ENCODE data around the gene ZBTB22.
A peak's percentile ranks its signal among the peaks of the same experiment; 100 is the strongest.

ZBTB22 gene

DNA sequence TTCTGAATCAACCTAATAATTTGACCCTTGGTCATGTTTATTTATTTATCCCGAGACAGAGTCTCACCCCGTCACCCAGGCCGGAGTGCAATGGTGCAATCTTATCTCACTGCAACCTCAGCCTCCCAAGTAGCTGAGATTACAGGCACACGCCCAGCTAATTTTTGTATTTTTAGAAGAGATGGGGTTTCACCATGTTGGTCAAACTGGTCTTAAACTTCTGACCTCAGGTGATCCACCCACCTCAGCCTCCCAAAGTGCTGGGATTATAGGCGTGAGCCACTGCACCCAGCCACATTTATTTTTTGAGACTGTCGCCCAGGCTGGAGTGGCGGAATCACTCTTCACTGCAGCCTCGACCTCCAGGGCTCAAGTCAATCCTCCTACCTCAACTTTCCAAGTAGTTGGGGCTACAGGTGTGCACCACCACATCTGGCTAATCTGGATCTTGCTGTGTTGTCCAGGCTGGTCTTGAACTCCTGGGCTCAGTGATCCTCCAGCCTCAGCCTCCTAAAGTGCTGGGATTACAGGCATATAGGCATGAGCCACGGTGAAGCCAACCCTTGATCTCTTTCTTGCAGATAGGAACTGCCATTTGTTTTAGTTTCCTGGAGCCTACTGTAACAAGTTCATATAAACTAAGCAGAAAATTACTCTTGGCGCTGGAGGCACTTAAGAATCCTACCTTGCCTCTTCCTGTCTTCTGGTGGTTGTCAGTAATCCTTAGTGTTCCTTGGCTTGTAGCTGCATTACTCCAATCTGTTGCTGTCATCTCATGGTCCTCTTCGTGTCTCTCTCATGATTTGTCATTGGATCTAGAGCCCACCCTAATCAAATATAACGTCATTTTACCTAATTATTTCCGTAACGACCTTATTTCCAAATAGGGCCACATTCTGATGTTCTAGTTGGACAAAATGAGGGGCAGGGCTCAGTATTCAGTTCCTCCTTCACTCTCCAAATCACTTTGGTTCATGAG lies 43.3 kb downstream of the ZBTB22 start:
- Histone ChIP-seq H3K27ac (peak overlapping the region; percentile 91), H3K9ac (ENCODE audit: insufficient read length) (peak overlapping the region; percentile 99), H3K36me3 (ENCODE audit: insufficient read depth, low read length) (peaks cover 51% of the 10 kb centered on the region), H3K4me3 (peak overlapping the region; percentile 99), H3K9me3 (ENCODE audit: low read depth, low read length) (no peaks in the 10 kb centered on the region)
- DNase-seq (ENCODE audit: low read depth, low spot score), result no peak
- TF ChIP-seq POLR2AphosphoS5 (IDR thresholded peaks at IDR 0.05; ENCODE audit: borderline replicate concordance, low read depth, low read length) (peak; percentile 39), FOXP2 (optimal IDR thresholded peaks at IDR 0.05; ENCODE audit: control extremely low read depth, extremely low read length, insufficient read depth) (no peak), EZH2 (IDR thresholded peaks at IDR 0.05) (no peak)

DNA sequence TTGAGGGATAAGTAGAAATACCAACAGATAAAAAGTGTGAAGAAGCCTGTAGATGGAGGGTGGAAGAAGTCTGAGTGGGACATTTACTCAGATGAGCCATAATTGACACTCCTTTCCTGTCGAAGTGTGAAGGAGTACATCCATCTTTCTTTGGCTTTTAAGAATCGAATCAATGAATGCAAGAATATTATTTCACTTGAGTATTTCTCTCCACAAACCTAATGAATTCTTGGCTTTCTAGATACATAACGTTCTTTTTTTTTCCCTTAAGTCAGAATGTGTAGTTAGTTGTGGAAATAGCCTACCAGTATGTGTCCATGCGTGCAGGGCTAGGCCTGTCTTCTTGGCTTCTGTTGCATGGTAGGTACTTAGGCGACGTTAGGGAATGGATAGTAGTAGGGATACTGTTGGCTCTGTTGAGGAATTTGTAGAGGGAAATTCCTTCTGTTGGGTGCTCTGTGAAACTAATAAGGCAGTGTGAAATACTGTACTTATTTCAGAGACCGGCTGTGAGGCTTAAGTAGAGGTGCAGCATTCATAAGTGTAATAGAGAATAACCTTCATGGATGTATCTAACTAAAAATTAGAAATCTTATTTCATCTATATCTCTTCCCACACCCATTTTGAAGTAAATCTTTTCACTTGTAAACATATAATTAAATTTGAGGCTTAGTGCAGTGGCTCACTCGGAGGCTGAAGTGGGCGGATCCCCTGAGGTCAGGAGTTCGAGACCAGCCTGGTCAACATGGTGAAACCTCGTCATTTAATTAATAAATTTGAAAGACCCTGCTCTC lies 44.2 kb downstream of the ZBTB22 start:
- no peak for DNase-seq (ENCODE audit: low read depth, low spot score)
- H3K9ac ChIP-seq (ENCODE audit: insufficient read length), result peak overlapping the region; percentile 99
- H3K27ac ChIP-seq, result peak overlapping the region; percentile 91
- H3K36me3 ChIP-seq (ENCODE audit: insufficient read depth, low read length), result peaks cover 60% of the 10 kb centered on the region
- no peaks in the 10 kb centered on the region for H3K9me3 ChIP-seq (ENCODE audit: low read depth, low read length)
- no peak for TF ChIP-seq EZH2 (IDR thresholded peaks at IDR 0.05)
- no peak for TF ChIP-seq FOXP2 (optimal IDR thresholded peaks at IDR 0.05; ENCODE audit: control extremely low read depth, extremely low read length, insufficient read depth)
- peak; percentile 53 for TF ChIP-seq POLR2AphosphoS5 (IDR thresholded peaks at IDR 0.05; ENCODE audit: borderline replicate concordance, low read depth, low read length)
- peak overlapping the region; percentile 99 for H3K4me3 ChIP-seq

DNA sequence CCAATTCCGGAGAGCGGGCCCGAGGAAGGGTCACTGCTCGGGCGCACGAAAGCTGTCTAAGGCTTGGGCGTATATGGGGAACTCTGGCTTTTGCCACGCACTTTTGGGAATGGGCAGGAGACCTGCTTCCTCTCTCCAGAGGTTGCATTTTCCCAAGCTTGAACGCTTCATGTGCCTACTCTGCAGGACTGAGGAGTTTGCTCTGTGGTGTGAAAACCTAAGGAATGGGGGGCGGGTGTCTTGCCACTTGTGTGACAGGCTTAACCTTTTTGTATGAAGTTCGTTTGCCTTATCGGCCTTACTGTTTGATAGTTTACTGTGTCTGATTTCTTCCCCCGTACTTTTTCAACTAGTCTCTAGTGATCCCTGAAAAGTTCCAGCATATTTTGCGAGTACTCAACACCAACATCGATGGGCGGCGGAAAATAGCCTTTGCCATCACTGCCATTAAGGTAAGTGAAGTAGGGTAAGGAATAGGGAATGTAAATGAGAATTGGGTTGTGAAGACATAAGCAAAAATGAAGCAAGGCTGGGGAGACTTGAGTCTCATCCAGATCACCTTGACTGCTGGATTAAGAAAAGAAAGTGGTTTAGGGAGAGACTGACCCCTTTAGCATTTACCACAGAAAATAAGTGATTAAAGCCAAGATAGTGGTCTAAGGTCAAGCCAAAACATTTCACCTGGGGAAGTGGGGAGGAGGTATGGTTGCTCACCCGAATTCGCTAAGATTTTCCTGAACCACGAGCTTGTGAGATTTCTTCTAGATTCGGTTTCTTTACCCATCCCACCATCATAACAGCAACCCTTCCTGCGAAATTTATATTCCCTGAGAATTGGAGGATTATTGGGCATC lies 45.0 kb downstream of the ZBTB22 start:
- Histone ChIP-seq H3K9me3 (ENCODE audit: low read depth, low read length) (no peaks in the 10 kb centered on the region), H3K9ac (ENCODE audit: insufficient read length) (peak overlapping the region; percentile 99), H3K4me3 (peak overlapping the region; percentile 99), H3K27ac (peak overlapping the region; percentile 91), H3K36me3 (ENCODE audit: insufficient read depth, low read length) (peaks cover 68% of the 10 kb centered on the region)
- TF ChIP-seq POLR2AphosphoS5 (IDR thresholded peaks at IDR 0.05; ENCODE audit: borderline replicate concordance, low read depth, low read length), result no peak
- TF ChIP-seq FOXP2 (optimal IDR thresholded peaks at IDR 0.05; ENCODE audit: control extremely low read depth, extremely low read length, insufficient read depth), result peak; percentile 1
- TF ChIP-seq EZH2 (IDR thresholded peaks at IDR 0.05), result no peak
- DNase-seq (ENCODE audit: low read depth, low spot score), result no peak

DNA sequence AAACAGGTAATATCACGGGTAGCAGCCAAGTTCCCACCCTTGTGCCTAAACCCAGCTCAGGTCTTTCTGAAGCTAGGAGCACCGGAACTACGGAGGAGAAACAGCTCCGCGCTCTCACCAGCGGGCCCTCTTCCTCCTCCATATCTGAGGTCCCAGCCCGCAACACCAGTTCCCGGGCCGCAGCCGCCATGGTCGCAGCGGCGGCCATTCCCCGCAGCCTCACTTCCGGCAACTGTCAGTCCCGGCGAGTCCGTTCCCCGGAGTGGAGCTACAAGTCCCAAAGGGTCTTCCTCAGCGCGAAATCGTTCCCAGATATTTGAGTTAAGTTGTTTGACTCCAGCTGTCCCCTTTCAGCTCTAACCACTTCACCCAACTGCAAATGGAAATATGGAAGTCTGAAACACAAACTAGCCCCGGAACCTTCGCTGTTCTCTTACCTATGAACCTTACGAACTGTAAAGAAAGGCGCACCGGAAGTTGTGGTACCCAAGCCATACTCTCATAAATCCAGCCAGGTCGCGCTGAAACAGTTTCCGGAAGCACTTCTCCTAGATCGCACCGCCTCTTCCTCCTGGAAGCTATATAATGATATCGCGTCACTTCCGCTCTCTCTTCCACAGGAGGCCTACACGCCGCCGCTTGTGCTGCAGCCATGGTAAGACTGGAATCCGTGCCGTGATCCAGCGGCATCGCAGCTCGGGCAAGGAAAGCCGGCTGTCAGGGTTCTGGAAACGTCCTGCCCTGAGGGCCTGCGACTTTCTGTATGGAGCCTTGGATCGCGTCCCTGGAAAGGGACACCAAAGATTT lies 45.9 kb downstream of the ZBTB22 start, which contains the start of the genes RPS18 and VPS52:
TSS of gene RPS18 (plus strand) at position 608 of the 807 bp plus-strand sequence. CDS start at position 653, 45 bp downstream.
TSS of gene VPS52 (minus strand) at position 409 of the 807 bp plus-strand sequence. CDS start at position 208, 201 bp downstream.
- H3K9me3 ChIP-seq (ENCODE audit: low read depth, low read length), result no peaks in the 10 kb centered on the region
- H3K4me3 ChIP-seq, result peak within 1 kb of the TSS; percentile 99
- peak within 1 kb of the TSS; percentile 99 for H3K27ac ChIP-seq
- DNase-seq (ENCODE audit: low read depth, low spot score), result peak; percentile 100
- H3K36me3 ChIP-seq (ENCODE audit: insufficient read depth, low read length), result peaks cover 73% of the 10 kb centered on the region
- H3K9ac ChIP-seq (ENCODE audit: insufficient read length), result peak within 1 kb of the TSS; percentile 99
- TF ChIP-seq FOXP2 (optimal IDR thresholded peaks at IDR 0.05; ENCODE audit: control extremely low read depth, extremely low read length, insufficient read depth) (peak; percentile 20), POLR2AphosphoS5 (IDR thresholded peaks at IDR 0.05; ENCODE audit: borderline replicate concordance, low read depth, low read length) (peak; percentile 100), EZH2 (IDR thresholded peaks at IDR 0.05) (no peak)

DNA sequence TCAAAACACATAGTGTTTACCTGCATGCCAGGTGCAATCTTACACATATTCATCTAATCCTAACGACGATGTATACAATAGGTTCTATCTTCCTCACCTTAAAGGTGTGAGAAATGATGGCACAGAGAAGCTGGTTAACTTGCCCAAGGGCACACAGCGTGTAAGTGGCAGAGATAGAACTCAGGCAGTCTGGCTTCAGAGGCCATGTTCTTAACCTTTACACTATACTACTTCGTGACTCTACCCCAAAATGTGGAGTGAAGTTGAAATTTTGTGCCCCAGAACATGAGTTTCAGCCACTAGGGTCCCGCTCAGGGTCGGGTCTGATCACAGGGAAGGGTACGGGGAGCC lies 46.5 kb downstream of the ZBTB22 start:
- peak overlapping the region; percentile 99 for H3K9ac ChIP-seq (ENCODE audit: insufficient read length)
- peak overlapping the region; percentile 99 for H3K27ac ChIP-seq
- peaks cover 67% of the 10 kb centered on the region for H3K36me3 ChIP-seq (ENCODE audit: insufficient read depth, low read length)
- no peaks in the 10 kb centered on the region for H3K9me3 ChIP-seq (ENCODE audit: low read depth, low read length)
- no peak for DNase-seq (ENCODE audit: low read depth, low spot score)
- H3K4me3 ChIP-seq, result peak overlapping the region; percentile 99
- TF ChIP-seq FOXP2 (optimal IDR thresholded peaks at IDR 0.05; ENCODE audit: control extremely low read depth, extremely low read length, insufficient read depth) (no peak), EZH2 (IDR thresholded peaks at IDR 0.05) (no peak), POLR2AphosphoS5 (IDR thresholded peaks at IDR 0.05; ENCODE audit: borderline replicate concordance, low read depth, low read length) (no peak)

All from SK-N-MC (cell line).